GM12872 (cell line): ENCODE measurements around the gene LHX4.

Experiments
- CTCF ChIP-seq: IDR thresholded peaks from 3 replicates; pipeline ENCODE4 v1.5.1; 2011; ENCODE audit warnings: low read depth, mild to moderate bottlenecking, low read length, moderate library complexity; ENCODE audit not compliant: insufficient read depth

The LHX4 gene

GRCh38 chr1:180210008-180210620 lies 19.9 kb upstream of the LHX4 start:
- TF ChIP-seq CTCF, result no peak

- no peak for TF ChIP-seq CTCF
Observed at GRCh38 chr1:180211156-180211859, 18.8 kb upstream of the LHX4 start.

DNA sequence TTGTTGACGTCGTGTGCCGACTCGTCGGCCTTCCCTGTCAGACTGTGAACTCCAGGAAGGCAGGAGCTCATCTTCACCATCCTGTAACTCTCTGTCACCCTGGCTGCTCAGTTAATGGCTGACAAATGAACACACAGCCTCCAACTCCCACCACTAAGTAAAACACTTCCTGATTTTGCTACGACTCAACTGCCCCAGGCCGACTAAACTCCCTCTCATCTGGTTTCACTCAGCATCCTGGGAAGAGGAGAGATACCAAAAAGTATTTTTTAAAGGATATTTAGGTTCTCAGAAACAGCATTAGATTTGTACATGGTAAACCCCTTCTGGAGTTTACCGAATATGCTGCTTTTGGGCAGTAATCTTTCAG lies 18.2 kb upstream of the LHX4 start:
- TF ChIP-seq CTCF, result no peak

GRCh38 chr1:180213401-180214170 lies 16.5 kb upstream of the LHX4 start:
- TF ChIP-seq CTCF, result no peak

DNA sequence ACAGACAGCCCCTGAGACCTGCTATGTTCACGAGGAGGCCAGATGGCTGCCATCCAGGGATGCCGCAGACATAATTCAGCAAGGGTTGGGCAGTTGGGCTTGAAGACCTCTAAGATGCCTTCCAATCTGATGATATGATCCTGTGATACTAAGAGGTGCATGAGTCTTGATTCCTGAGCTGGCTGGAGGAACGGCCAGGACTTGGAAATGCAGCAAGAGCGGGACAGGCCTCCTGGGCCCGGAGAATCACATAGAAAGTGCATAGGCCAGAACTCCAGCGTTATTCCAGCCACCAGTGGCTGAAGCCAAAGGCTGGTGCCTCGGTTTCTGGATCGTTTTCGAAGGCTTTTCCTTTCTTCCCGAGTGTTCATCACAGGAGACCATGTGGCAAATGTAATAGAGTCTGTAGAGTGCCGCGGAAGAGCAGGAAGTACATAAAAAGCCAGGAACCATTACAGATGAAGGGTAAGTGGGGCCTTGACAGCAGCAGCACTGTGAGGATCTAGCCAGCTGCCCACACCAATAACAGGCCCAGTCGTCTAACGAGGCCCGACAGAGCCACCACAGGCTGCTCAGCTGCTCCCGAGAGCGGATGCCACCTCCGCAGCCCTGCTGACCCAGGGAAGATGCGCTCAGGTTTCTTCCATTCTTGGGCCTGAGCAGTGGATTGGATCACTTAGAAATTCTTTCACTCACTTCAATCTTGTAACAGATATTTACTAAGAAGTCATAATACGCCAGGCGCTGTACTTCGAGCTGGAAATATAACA lies 14.0 kb upstream of the LHX4 start:
- TF ChIP-seq CTCF, result no peak

DNA sequence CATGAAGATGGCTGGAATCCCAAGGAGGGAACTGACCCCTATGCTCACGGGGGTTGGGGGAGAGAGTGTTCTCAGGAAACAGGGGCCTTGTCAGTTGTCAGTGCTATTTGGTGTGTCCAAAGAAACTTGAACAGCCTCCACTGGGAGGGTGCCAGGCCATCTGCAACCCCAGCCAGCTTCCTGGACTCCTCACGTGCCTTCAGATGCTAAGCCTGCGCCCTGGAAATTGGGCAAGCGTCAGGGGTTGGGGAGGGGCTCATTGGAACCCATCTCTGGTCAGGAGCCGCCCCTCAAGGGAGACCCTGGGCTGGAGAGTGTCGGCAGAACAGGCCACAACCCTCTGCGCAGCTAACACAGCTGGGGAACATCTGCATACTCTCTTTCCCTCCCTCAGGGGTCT lies 13.1 kb upstream of the LHX4 start:
- no peak for TF ChIP-seq CTCF
